G401 (cell line): ENCODE results near the gene CCDC13. TPM values are rescaled to one million over a fixed set of nuclear protein-coding genes. Genes with fewer than 3 reads are reported as not detected.

Source experiments
- DNase-seq: peaks from one replicate; pipeline ENCODE4 v3.0.0-alpha.2; 2015; ENCODE audit warnings: low spot score
- in situ Hi-C: cut with HindIII; loops from 2 replicates; pipeline ENCODE4 v1.10.0; 2016; ENCODE audit warnings: low sequenced_read_pairs, mixed read lengths
- total RNA-seq: library from RNA; depleted of rRNA; stranded (reverse); fragments of >200 nt; shearing (Covaris generic); gene quantifications from 2 replicates; pipeline ENCODE4 v1.2.3, GENCODE V29; 2014

Gene CCDC13
- total RNA-seq, 1 experiment from 2014 or later, result 3.3 TPM

GRCh38 chr3:42741796-42742195 lies 31.3 kb downstream of the CCDC13 start:
- DNase-seq, result no peak
- in situ Hi-C loops, result no loop called here

GRCh38 chr3:42739401-42740158 lies 33.5 kb downstream of the CCDC13 start:
- in situ Hi-C loops, result no loop called here
- DNase-seq, result peak; percentile 18

GRCh38 chr3:42736531-42736930 lies 36.5 kb downstream of the CCDC13 start:
- in situ Hi-C loops, result no loop called here
- DNase-seq, result no peak

GRCh38 chr3:42736081-42736480 lies 37.0 kb downstream of the CCDC13 start:
- in situ Hi-C loops, result no loop called here
- DNase-seq, result no peak

- no peak for DNase-seq
- in situ Hi-C loops, result no loop called here
Observed at GRCh38 chr3:42735615-42736014, 37.4 kb downstream of the CCDC13 start.

- in situ Hi-C loops, result no loop called here
- DNase-seq, result no peak
Observed at GRCh38 chr3:42735019-42735418, 38.0 kb downstream of the CCDC13 start.

- DNase-seq, result no peak
- in situ Hi-C loops, result no loop called here
Observed at GRCh38 chr3:42734263-42734860, 38.7 kb downstream of the CCDC13 start.

GRCh38 chr3:42733501-42734262 lies 39.4 kb downstream of the CCDC13 start:
- in situ Hi-C loops, result no loop called here
- peak; percentile 38 for DNase-seq

GRCh38 chr3:42732829-42733459 lies 40.1 kb downstream of the CCDC13 start:
- no peak for DNase-seq
- in situ Hi-C loops, result no loop called here

- DNase-seq, result peak; percentile 17
Observed at GRCh38 chr3:42732196-42732828, 40.7 kb downstream of the CCDC13 start.

GRCh38 chr3:42731476-42732195 lies 41.4 kb downstream of the CCDC13 start:
- no peak for DNase-seq

More at GRCh38 chr3:42732196-42732828, 40.7 kb downstream of the CCDC13 start:
- in situ Hi-C loops, result no loop called here

GRCh38 chr3:42730706-42731420 lies 42.2 kb downstream of the CCDC13 start:
- DNase-seq, result no peak
- in situ Hi-C loops, result no loop called here

More at GRCh38 chr3:42731476-42732195, 41.4 kb downstream of the CCDC13 start:
- in situ Hi-C loops, result no loop called here

- in situ Hi-C loops, result no loop called here
- no peak for DNase-seq
Observed at GRCh38 chr3:42730294-42730693, 42.8 kb downstream of the CCDC13 start.

- in situ Hi-C loops, result no loop called here
- DNase-seq, result peak; percentile 37
Observed at GRCh38 chr3:42729404-42730145, 43.5 kb downstream of the CCDC13 start.

GRCh38 chr3:42728668-42729364 lies 44.2 kb downstream of the CCDC13 start:
- in situ Hi-C loops, result no loop called here
- DNase-seq, result no peak

- no peak for DNase-seq
- in situ Hi-C loops, result no loop called here
Observed at GRCh38 chr3:42728056-42728455, 45.0 kb downstream of the CCDC13 start.

- in situ Hi-C loops, result no loop called here
Observed at GRCh38 chr3:42725454-42725853, 47.6 kb downstream of the CCDC13 start.

More at GRCh38 chr3:42725454-42725853, 47.6 kb downstream of the CCDC13 start:
- DNase-seq, result no peak
